Activated gamma-delta T cell treated with Interleukin-2 at 50 U/mL for 16 hours (primary cell): ENCODE measurements around the gene MSLN.
"Not testable (repeated sequence)": the region's sequence is repeated elsewhere in the genome, so short reads cannot be mapped to it uniquely, and the experiment has no call there.

Experiments
- DNase-seq: peaks from one replicate; pipeline ENCODE4 v3.0.0-alpha.2; 2020

Gene MSLN

GRCh38 chr16:760545-761343 lies at the start of gene MSLN:
MSLN (plus strand) TSS chr16:760734; CDS start chr16:762681, 1,947 bp downstream.
- DNase-seq = no peak

- DNase-seq = no peak
These were observed 49.5 kb upstream of the MSLN start for GRCh38 chr16:711084-711483.

- DNase-seq = peak; percentile 83
These were observed 48.8 kb upstream of the MSLN start for GRCh38 chr16:711548-712320.

- DNase-seq = not testable (repeated sequence)
These were observed 47.7 kb upstream of the MSLN start for GRCh38 chr16:712740-713250.

- DNase-seq = no peak
These were observed 46.5 kb upstream of the MSLN start for GRCh38 chr16:714079-714478.

GRCh38 chr16:714558-715476 lies 45.7 kb upstream of the MSLN start, which contains the start of gene METRN:
METRN (plus strand) TSS chr16:715118; CDS start chr16:715290, 172 bp downstream.
- peak; percentile 90 for DNase-seq

- DNase-seq = no peak
These were observed 44.9 kb upstream of the MSLN start for GRCh38 chr16:715477-716199.

- no peak for DNase-seq
These were observed 44.4 kb upstream of the MSLN start for GRCh38 chr16:716200-716568.

GRCh38 chr16:716768-717325 lies 43.7 kb upstream of the MSLN start:
- DNase-seq = no peak

GRCh38 chr16:717450-718245 lies 42.9 kb upstream of the MSLN start:
- DNase-seq = no peak

GRCh38 chr16:718389-718788 lies 42.1 kb upstream of the MSLN start:
- no peak for DNase-seq

GRCh38 chr16:718922-719321 lies 41.6 kb upstream of the MSLN start:
- no peak for DNase-seq

- no peak for DNase-seq
These were observed 40.6 kb upstream of the MSLN start for GRCh38 chr16:719815-720446.

- DNase-seq = no peak
These were observed 40.0 kb upstream of the MSLN start for GRCh38 chr16:720447-720989.

GRCh38 chr16:720990-721764 lies 39.4 kb upstream of the MSLN start, which contains the start of gene ANTKMT:
ANTKMT (plus strand) TSS chr16:721146; CDS start chr16:721275, 129 bp downstream.
- peak; percentile 74 for DNase-seq

- DNase-seq = peak; percentile 35
These were observed 38.6 kb upstream of the MSLN start for GRCh38 chr16:721765-722540.

- DNase-seq = no peak
These were observed 37.5 kb upstream of the MSLN start for GRCh38 chr16:722835-723633.
